Transverse colon (tissue), 4 donors: ENCODE data around the gene AGPAT2.

Experiments
- CTCF ChIP-seq, 5 experiments: fragments of 200-600 bp in 3 of 5; fragments of 450-650 bp in 2 of 5; sonication (generic) in 3 of 5; IDR thresholded peaks; 1 replicate in 2 of 5; 2 replicates in 3 of 5; pipeline ENCODE4 v1.5.1; 2016 to 2017; ENCODE audit warnings: antibody characterized with exemption in 5 of 5, inconsistent platforms in 3 of 5, mild to moderate bottlenecking in 2 of 5, moderate library complexity in 1 of 5
- EP300 ChIP-seq: sonication (generic); formaldehyde crosslinking; IDR thresholded peaks from one replicate; pipeline ENCODE4 v1.6.1; 2017; ENCODE audit warnings: antibody characterized with exemption, low read depth
- POLR2A ChIP-seq: fragments of 450-650 bp; IDR thresholded peaks from one replicate; pipeline ENCODE4 v1.6.1; 2016; ENCODE audit warnings: antibody characterized with exemption, mild to moderate bottlenecking, moderate library complexity
- POLR2AphosphoS5 ChIP-seq, 3 donors: sonication (generic); formaldehyde crosslinking; IDR thresholded peaks; one replicate each; pipeline ENCODE4 v1.6.1; 2016; ENCODE audit warnings: antibody characterized with exemption in 3 of 3

GRCh38 chr9:136685790-136686533, 1.3 kb downstream of the AGPAT2 start:
- TF ChIP-seq POLR2A (no peak), CTCF (IDR thresholded peaks at IDR 0.05) (no peak), EP300 (no peak), POLR2AphosphoS5 (IDR thresholded peaks at IDR 0.05) (no peak)
